ENCODE data around the gene MISP.

MISP gene

GRCh38 chr19:731000-731399 lies 19.9 kb upstream of the MISP start:
- TF ChIP-seq CEBPB (IDR thresholded peaks at IDR 0.05): no peak
- TF ChIP-seq EGR1 (IDR thresholded peaks at IDR 0.05): no peak
- no peak for TF ChIP-seq NFIC (IDR thresholded peaks at IDR 0.05)
- TF ChIP-seq REST (IDR thresholded peaks at IDR 0.05; ENCODE audit: low read depth): no peak
- TF ChIP-seq ZBTB7A (IDR thresholded peaks at IDR 0.05; ENCODE audit: low read depth): no peak
- TF ChIP-seq MAX (IDR thresholded peaks at IDR 0.05): no peak
- no peak for TF ChIP-seq TEAD4 (IDR thresholded peaks at IDR 0.05)

GRCh38 chr19:732148-733069 lies 18.5 kb upstream of the MISP start:
- no peak for TF ChIP-seq ZBTB7A (IDR thresholded peaks at IDR 0.05; ENCODE audit: low read depth)
- TF ChIP-seq YY1 (IDR thresholded peaks at IDR 0.05; ENCODE audit: low read depth): no peak
- no peak for TF ChIP-seq FOXM1 (IDR thresholded peaks at IDR 0.05; ENCODE audit: borderline replicate concordance, low read depth)
- no peak for TF ChIP-seq CREB1 (IDR thresholded peaks at IDR 0.05; ENCODE audit: low read depth)
- no peak for TF ChIP-seq TCF12 (IDR thresholded peaks at IDR 0.05; ENCODE audit: low read depth)
- TF ChIP-seq RAD21 (IDR thresholded peaks at IDR 0.05; ENCODE audit: low read depth): no peak
- no peak for TF ChIP-seq MAX (IDR thresholded peaks at IDR 0.05)

- TF ChIP-seq USF1 (IDR thresholded peaks at IDR 0.05): no peak
- TF ChIP-seq EP300 (IDR thresholded peaks at IDR 0.05; ENCODE audit: borderline replicate concordance): no peak
- no peak for TF ChIP-seq MAX (IDR thresholded peaks at IDR 0.05)
- no peak for TF ChIP-seq CREB1 (IDR thresholded peaks at IDR 0.05; ENCODE audit: low read depth)
- TF ChIP-seq CEBPB (IDR thresholded peaks at IDR 0.05): no peak
- TF ChIP-seq RAD21 (IDR thresholded peaks at IDR 0.05; ENCODE audit: low read depth): no peak
These were observed 16.2 kb upstream of the MISP start for GRCh38 chr19:734716-735115.

- TF ChIP-seq YY1 (IDR thresholded peaks at IDR 0.05; ENCODE audit: low read depth) (no peak), EGR1 (IDR thresholded peaks at IDR 0.05) (no peak), NFIC (IDR thresholded peaks at IDR 0.05) (no peak), USF1 (IDR thresholded peaks at IDR 0.05) (no peak), CREB1 (IDR thresholded peaks at IDR 0.05; ENCODE audit: low read depth) (no peak), CEBPB (IDR thresholded peaks at IDR 0.05) (no peak), TEAD4 (IDR thresholded peaks at IDR 0.05) (no peak), ZBTB7A (IDR thresholded peaks at IDR 0.05; ENCODE audit: low read depth) (no peak), RAD21 (IDR thresholded peaks at IDR 0.05; ENCODE audit: low read depth) (no peak), MAX (IDR thresholded peaks at IDR 0.05) (no peak), TAF1 (IDR thresholded peaks at IDR 0.05; ENCODE audit: low read depth) (no peak), EP300 (IDR thresholded peaks at IDR 0.05; ENCODE audit: borderline replicate concordance) (no peak), REST (IDR thresholded peaks at IDR 0.05; ENCODE audit: low read depth) (no peak), FOXM1 (IDR thresholded peaks at IDR 0.05; ENCODE audit: borderline replicate concordance, low read depth) (no peak), TCF12 (IDR thresholded peaks at IDR 0.05; ENCODE audit: low read depth) (no peak)
These were observed 14.8 kb upstream of the MISP start for GRCh38 chr19:736125-736524.

GRCh38 chr19:737591-738093 lies 13.3 kb upstream of the MISP start:
- TF ChIP-seq ZBTB7A (IDR thresholded peaks at IDR 0.05; ENCODE audit: low read depth): peak; percentile 58; the same call in 1 of the 2 replicates
- no peak for TF ChIP-seq USF1 (IDR thresholded peaks at IDR 0.05)
- peak; percentile 58 for TF ChIP-seq RAD21 (IDR thresholded peaks at IDR 0.05; ENCODE audit: low read depth)
- no peak for TF ChIP-seq REST (IDR thresholded peaks at IDR 0.05; ENCODE audit: low read depth)
- TF ChIP-seq EGR1 (IDR thresholded peaks at IDR 0.05): no peak
- no peak for TF ChIP-seq YY1 (IDR thresholded peaks at IDR 0.05; ENCODE audit: low read depth)
